Progenitor cell of endocrine pancreas (in vitro differentiated cells): Measurements from ENCODE around the gene SLC8B1. TPM values are rescaled to one million over a fixed set of nuclear protein-coding genes. Genes with fewer than 3 reads are reported as not detected.

Experiments
- DNase-seq: peaks from one replicate; pipeline ENCODE4 v3.0.0; 2021; ENCODE audit warnings: low spot score; ENCODE audit not compliant: unreplicated experiment
- H3K27ac Mint-ChIP-seq: 2 replicates; pipeline ENCODE4 v1.8.0; 2021; ENCODE audit warnings: mild to moderate bottlenecking, moderate library complexity, mixed read lengths
- H3K27me3 Mint-ChIP-seq: 2 replicates; pipeline ENCODE4 v1.8.0; 2021; ENCODE audit warnings: mixed read lengths
- H3K36me3 Mint-ChIP-seq: 2 replicates; pipeline ENCODE4 v1.8.0; 2022; ENCODE audit warnings: mixed read lengths; ENCODE audit not compliant: insufficient read depth
- H3K4me1 Mint-ChIP-seq: 2 replicates; pipeline ENCODE4 v1.8.0; 2021; ENCODE audit warnings: low read depth, mixed read lengths
- H3K4me3 Mint-ChIP-seq: 2 replicates; pipeline ENCODE4 v1.8.0; 2021; ENCODE audit warnings: low read depth, mild to moderate bottlenecking, moderate library complexity, mixed read lengths
- H3K9me3 Mint-ChIP-seq: 2 replicates; pipeline ENCODE4 v1.8.0; 2021; ENCODE audit warnings: low read depth, mixed read lengths
- CTCF ChIP-seq: fragments of 200-600 bp; sonication (generic); IDR thresholded peaks from one replicate; pipeline ENCODE4 v1.5.0; 2021; ENCODE audit warnings: antibody characterized with exemption, mild to moderate bottlenecking; ENCODE audit not compliant: unreplicated experiment
- total RNA-seq: library from RNA; stranded (reverse); gene quantifications from 2 replicates; pipeline ENCODE4 v1.2.1, GENCODE V29; 2021

The SLC8B1 gene
- total RNA-seq, 1 donor from 2014 or later: 9.8 TPM

- Mint-ChIP-seq H3K27ac (no peak overlapping the region), H3K4me3 (no peak overlapping the region), H3K4me1 (no peaks in the 10 kb centered on the region), H3K9me3 (no peaks in the 10 kb centered on the region), H3K36me3 (peaks cover 4% of the 10 kb centered on the region), H3K27me3 (no peaks in the 10 kb centered on the region)
- no peak for DNase-seq
- TF ChIP-seq CTCF: no peak
Observed at GRCh38 chr12:113278633-113279032, 56.3 kb downstream of the SLC8B1 start.

- Mint-ChIP-seq H3K27me3 (no peaks in the 10 kb centered on the region), H3K36me3 (peaks cover 4% of the 10 kb centered on the region), H3K4me3 (no peak overlapping the region), H3K9me3 (no peaks in the 10 kb centered on the region), H3K4me1 (no peaks in the 10 kb centered on the region), H3K27ac (no peak overlapping the region)
- no peak for DNase-seq
- no peak for TF ChIP-seq CTCF
Observed at GRCh38 chr12:113278141-113278540, 56.8 kb downstream of the SLC8B1 start.

- Mint-ChIP-seq H3K27me3 (no peaks in the 10 kb centered on the region), H3K4me3 (no peak overlapping the region), H3K9me3 (no peaks in the 10 kb centered on the region), H3K4me1 (peaks cover 2% of the 10 kb centered on the region), H3K36me3 (peaks cover 4% of the 10 kb centered on the region), H3K27ac (no peak overlapping the region)
- TF ChIP-seq CTCF: no peak
- no peak for DNase-seq
Observed at GRCh38 chr12:113277511-113277910, 57.4 kb downstream of the SLC8B1 start.

GRCh38 chr12:113276946-113277500 lies 57.9 kb downstream of the SLC8B1 start:
- Mint-ChIP-seq H3K4me1 (peaks cover 7% of the 10 kb centered on the region), H3K4me3 (no peak overlapping the region), H3K27ac (no peak overlapping the region), H3K9me3 (no peaks in the 10 kb centered on the region), H3K27me3 (no peaks in the 10 kb centered on the region), H3K36me3 (peaks cover 4% of the 10 kb centered on the region)
- DNase-seq: no peak
- TF ChIP-seq CTCF: no peak

GRCh38 chr12:113276306-113276705 lies 58.6 kb downstream of the SLC8B1 start:
- no peak overlapping the region for H3K4me3 Mint-ChIP-seq
- H3K4me1 Mint-ChIP-seq: peaks cover 12% of the 10 kb centered on the region
- TF ChIP-seq CTCF: no peak
- no peak for DNase-seq
- H3K9me3 Mint-ChIP-seq: no peaks in the 10 kb centered on the region
- H3K27ac Mint-ChIP-seq: no peak overlapping the region
- H3K36me3 Mint-ChIP-seq: peaks cover 4% of the 10 kb centered on the region
- no peaks in the 10 kb centered on the region for H3K27me3 Mint-ChIP-seq
